RWPE2 (cell line): ENCODE data around the gene POPDC2.

ENCODE experiments used
- ATAC-seq: fragments of 200-7000 bp; cut with Tn5 transposase; 3 replicates; pipeline ENCODE4 v1.9.1; 2021; ENCODE audit warnings: low read depth
- DNase-seq: peaks from one replicate; pipeline ENCODE4 v3.0.0-alpha.2; 2020; ENCODE audit warnings: low spot score
- H3K27ac ChIP-seq: fragments of 450-650 bp; 2 replicates; pipeline ENCODE4 v1.5.1; 2017; ENCODE audit warnings: mild to moderate bottlenecking; ENCODE audit not compliant: poor library complexity, severe bottlenecking
- H3K27me3 ChIP-seq: fragments of 250-450 bp; sonication (Bioruptor Pico); 2 replicates; pipeline ENCODE4 v1.5.1; 2021; ENCODE audit warnings: mild to moderate bottlenecking, moderate library complexity; ENCODE audit not compliant: insufficient read depth, poor library complexity, severe bottlenecking
- H3K36me3 ChIP-seq: fragments of 250-450 bp; sonication (Bioruptor Pico); 2 replicates; pipeline ENCODE4 v1.5.1; 2020; ENCODE audit warnings: low read depth, mild to moderate bottlenecking, moderate library complexity
- H3K4me1 ChIP-seq: fragments of 250-450 bp; sonication (Bioruptor Pico); 2 replicates; pipeline ENCODE4 v1.5.1; 2021; ENCODE audit warnings: mild to moderate bottlenecking, moderate library complexity; ENCODE audit not compliant: insufficient read depth, poor library complexity, severe bottlenecking
- H3K4me3 ChIP-seq: fragments of 250-450 bp; sonication (Bioruptor Pico); 2 replicates; pipeline ENCODE4 v1.5.1; 2021; ENCODE audit warnings: mild to moderate bottlenecking, moderate library complexity; ENCODE audit not compliant: severe bottlenecking
- H3K9me3 ChIP-seq: fragments of 250-450 bp; sonication (Bioruptor Pico); 2 replicates; pipeline ENCODE4 v1.5.1; 2021; ENCODE audit warnings: mild to moderate bottlenecking, moderate library complexity; ENCODE audit not compliant: severe bottlenecking
- CTCF ChIP-seq: fragments of 450-650 bp; IDR thresholded peaks from one replicate; pipeline ENCODE4 v1.5.1; 2017; ENCODE audit warnings: mild to moderate bottlenecking, moderate library complexity; ENCODE audit not compliant: poor library complexity, severe bottlenecking

Gene POPDC2

DNA sequence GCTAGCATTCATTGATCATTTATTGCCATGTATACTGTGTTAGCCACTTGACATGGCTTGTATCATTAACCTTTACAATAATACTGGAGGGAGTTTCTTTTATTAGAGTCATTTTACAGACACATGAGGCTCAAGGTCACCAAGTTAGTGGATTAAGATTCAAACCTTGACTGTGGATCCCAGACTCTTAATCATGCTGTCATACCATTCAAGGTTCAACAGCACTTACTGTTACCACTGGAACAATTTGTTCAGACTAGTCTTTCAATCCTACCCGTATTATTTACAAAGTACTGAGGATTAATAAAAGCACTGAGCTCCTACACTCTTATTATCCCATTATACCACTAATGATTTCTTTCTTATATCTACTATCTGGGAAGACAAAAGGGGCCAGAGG is 15.6 kb upstream of the POPDC2 start:
- no peak for DNase-seq
- peaks cover 43% of the 10 kb centered on the region for H3K36me3 ChIP-seq
- peak overlapping the region; percentile 73 for H3K27ac ChIP-seq
- peak overlapping the region; percentile 53 for H3K4me3 ChIP-seq
- no peak for ATAC-seq
- no peaks in the 10 kb centered on the region for H3K9me3 ChIP-seq
- peaks cover 6% of the 10 kb centered on the region for H3K4me1 ChIP-seq
- no peak for TF ChIP-seq CTCF
- H3K27me3 ChIP-seq, result no peaks in the 10 kb centered on the region

- Histone ChIP-seq H3K27me3 (no peaks in the 10 kb centered on the region), H3K27ac (no peak overlapping the region), H3K4me3 (no peak overlapping the region), H3K36me3 (peaks cover 50% of the 10 kb centered on the region), H3K9me3 (no peaks in the 10 kb centered on the region), H3K4me1 (peaks cover 6% of the 10 kb centered on the region)
- TF ChIP-seq CTCF, result no peak
- DNase-seq (no peak), ATAC-seq (no peak)
These were observed 14.9 kb upstream of the POPDC2 start for GRCh38 chr3:119675188-119675874.

DNA sequence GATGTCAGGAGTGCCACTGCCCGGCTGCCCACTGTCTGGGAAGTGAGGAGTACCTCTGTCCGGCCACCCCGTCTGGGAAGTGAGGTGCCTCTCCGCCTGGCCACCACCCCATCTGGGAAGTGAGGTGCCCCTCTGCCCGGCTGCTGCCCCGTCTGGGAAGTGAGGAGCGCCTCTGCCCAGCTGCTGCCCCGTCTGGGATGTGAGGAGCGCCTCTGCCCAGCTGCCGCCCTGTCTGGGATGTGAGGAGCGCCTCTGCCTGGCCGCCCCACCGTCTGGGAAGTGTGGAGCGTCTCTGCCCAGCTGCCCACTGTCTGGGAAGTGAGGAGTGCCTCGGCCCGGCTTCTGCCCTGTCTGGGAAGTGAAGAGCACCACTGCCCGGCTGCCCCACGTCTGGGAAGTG is 13.5 kb upstream of the POPDC2 start:
- ATAC-seq (no peak), DNase-seq (peak; percentile 59)
- H3K27me3 ChIP-seq, result no peaks in the 10 kb centered on the region
- no peak overlapping the region for H3K27ac ChIP-seq
- H3K36me3 ChIP-seq, result peaks cover 64% of the 10 kb centered on the region
- no peak for TF ChIP-seq CTCF
- H3K4me3 ChIP-seq, result no peak overlapping the region
- no peaks in the 10 kb centered on the region for H3K9me3 ChIP-seq
- H3K4me1 ChIP-seq, result peaks cover 6% of the 10 kb centered on the region

DNA sequence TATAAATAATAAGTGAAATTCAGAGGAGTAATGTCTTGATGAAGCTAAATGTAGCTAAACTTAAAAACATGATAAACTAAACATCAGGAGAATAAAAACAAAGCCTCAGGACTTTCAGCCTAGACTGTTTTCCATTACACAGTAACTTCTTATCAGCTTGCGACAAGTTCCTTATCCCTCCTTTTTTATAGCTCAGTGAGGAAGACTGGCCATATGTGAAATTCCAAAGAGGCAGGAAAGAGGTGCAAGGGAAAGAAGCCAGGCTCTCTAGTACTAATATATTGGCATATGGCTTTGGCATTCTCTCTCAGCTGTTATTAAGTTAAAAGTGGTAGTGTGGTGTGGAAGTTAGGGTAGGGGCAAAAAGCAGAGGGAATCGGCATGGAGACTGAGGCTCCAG is 12.4 kb upstream of the POPDC2 start:
- Histone ChIP-seq H3K9me3 (no peaks in the 10 kb centered on the region), H3K27me3 (no peaks in the 10 kb centered on the region), H3K4me1 (peaks cover 4% of the 10 kb centered on the region), H3K36me3 (peaks cover 68% of the 10 kb centered on the region), H3K27ac (no peak overlapping the region), H3K4me3 (no peak overlapping the region)
- ATAC-seq (no peak), DNase-seq (no peak)
- no peak for TF ChIP-seq CTCF

- Histone ChIP-seq H3K4me1 (no peaks in the 10 kb centered on the region), H3K4me3 (no peak overlapping the region), H3K9me3 (no peaks in the 10 kb centered on the region), H3K36me3 (peaks cover 62% of the 10 kb centered on the region), H3K27me3 (no peaks in the 10 kb centered on the region), H3K27ac (no peak overlapping the region)
- no peak for TF ChIP-seq CTCF
- no peak for ATAC-seq
- DNase-seq, result no peak
These were observed 9.6 kb upstream of the POPDC2 start for GRCh38 chr3:119669906-119670570.
